Brain pericyte (primary cell): ENCODE measurements around the gene MATCAP1.

ENCODE experiments used
- DNase-seq: peaks from one replicate; pipeline ENCODE4 v3.0.0-alpha.2; 2012; ENCODE audit warnings: low read depth, low spot score

The MATCAP1 gene

DNA sequence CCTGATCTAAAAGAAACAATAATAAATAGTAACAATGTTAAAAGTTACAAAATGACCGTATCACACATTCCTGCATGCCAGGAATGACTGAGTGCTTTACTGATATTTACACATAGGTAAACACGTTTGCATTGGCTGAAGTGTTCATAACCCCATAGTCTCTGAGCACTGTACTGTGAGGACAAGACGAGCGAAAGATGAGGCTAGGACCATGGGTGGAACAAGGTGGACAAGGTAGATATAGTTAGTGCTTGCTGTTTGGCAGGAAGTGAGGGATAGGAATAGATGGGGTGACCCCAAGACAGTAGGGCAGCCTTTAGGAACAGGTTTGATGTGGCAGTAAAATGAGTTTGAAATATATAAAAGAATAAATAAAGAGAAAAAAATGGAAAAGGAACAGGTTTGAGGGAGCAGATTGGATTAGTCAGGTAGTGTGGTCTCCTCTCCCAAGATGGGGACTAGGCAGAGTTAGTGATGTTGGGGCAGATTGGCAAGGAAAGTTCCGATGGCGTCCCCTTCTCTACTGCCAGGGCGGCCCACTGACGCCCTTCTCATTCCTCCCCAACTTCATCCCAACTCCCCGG is 7.7 kb upstream of the MATCAP1 start:
- no peak for DNase-seq

DNA sequence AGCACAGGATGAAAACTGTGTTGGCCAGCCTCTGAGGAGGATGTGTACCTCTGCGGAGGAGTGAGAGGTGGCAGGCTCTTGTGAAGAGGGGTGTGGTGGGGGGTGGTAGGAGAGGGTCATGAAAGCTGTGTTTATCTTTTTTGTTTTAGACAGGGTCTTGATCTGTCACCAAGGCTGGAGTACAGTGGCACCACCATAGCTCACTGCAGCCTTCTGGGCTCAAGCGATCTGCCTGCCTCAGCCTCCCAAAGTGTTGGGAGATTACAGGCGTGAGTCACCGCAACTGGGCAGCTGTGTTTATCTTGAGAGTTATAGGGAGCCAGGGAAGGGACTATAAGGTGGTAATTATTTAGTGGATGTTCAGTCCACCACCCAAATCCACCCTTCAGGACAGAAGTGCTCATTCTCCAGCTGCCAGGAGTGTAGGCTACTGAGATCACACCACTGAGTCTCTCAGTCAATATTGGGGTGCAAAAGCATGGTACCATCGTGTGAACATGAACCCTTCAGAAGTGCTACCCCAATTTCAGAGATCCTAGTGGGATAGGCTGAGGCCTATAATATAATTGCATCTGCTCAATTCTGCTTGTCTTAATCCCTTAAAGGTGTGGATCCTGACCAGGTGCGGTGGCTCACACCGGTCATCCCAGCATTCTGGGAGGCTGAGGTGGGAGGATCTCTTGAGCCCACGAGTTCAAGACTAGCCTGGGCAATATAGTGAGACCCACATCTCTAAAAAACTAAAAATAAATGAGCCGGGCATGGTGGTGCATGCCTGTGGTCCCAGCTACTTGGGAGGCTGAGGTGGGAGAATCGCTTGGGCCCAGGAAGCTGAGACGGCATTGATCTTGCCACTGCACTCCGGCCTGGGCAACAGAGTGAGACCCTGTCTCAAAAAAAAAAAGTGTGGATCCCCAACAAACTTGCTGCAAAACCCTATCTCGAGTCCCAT is 7.0 kb upstream of the MATCAP1 start:
- DNase-seq = no peak

- no peak for DNase-seq
Observed at GRCh38 chr16:67190041-67190440, 6.3 kb upstream of the MATCAP1 start, which contains the start of gene EXOC3L1. Gene EXOC3L1 (minus strand): TSS chr16:67190136. CDS start chr16:67189676, 460 bp downstream.

DNA sequence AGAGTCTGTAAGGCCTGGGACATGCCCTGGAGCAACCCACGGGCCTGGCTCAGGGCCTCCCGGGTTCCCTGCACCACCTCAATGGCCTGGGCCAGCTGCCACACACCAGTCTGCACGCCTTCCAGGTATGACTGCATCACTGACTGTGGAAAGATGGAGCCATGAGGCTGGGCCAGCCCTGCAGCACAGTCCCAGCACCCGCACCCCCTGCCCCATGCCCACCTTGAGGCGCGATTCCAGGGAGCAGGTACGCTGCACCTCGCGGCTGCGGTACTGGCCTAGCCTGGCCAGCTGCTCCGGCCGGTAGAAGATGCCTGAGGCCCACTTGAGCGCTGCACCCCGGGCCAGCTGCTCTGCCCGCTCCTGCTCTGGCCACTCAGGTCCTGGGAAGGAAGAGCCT is 5.0 kb upstream of the MATCAP1 start:
- no peak for DNase-seq

GRCh38 chr16:67188323-67188722 is 4.6 kb upstream of the MATCAP1 start:
- DNase-seq = no peak

- no peak for DNase-seq
Observed at GRCh38 chr16:67187175-67187890, 3.6 kb upstream of the MATCAP1 start.

GRCh38 chr16:67186550-67186950 is 2.8 kb upstream of the MATCAP1 start:
- DNase-seq = no peak

- no peak for DNase-seq
Observed at GRCh38 chr16:67185651-67186134, 1.9 kb upstream of the MATCAP1 start.

- DNase-seq = peak; percentile 66
Observed at GRCh38 chr16:67184995-67185650, 1.4 kb upstream of the MATCAP1 start.

DNA sequence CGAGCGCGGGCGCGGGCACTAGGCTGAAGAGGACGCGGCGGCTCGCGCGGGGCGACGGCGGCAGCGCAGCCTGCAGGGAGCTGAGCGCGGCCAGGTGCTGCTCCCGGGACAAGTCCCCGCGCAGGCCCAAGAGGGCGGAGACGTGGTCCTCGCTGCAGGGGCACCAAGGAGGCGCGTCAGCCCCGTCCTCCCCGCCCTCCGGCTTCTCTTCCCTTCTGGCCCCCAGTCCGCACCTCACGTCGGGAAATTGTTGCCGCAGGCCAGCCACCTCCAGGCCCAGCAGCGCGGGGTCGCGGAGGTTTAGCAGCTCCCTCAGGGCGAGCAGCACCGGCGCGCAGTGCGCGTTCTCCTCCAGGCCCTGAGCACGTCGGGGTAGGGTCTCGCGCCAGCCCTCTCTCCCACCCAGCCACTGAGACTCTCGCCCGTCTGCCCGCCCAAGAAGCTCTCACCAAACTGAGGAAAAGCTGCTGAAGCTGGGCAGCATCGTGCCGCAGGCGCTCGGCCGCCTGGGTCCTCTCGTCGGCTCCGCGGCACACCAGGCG is 761 bp upstream of the MATCAP1 start:
- no peak for DNase-seq

GRCh38 chr16:67183284-67183626 is 508 bp downstream of the MATCAP1 start:
- no peak for DNase-seq

DNA sequence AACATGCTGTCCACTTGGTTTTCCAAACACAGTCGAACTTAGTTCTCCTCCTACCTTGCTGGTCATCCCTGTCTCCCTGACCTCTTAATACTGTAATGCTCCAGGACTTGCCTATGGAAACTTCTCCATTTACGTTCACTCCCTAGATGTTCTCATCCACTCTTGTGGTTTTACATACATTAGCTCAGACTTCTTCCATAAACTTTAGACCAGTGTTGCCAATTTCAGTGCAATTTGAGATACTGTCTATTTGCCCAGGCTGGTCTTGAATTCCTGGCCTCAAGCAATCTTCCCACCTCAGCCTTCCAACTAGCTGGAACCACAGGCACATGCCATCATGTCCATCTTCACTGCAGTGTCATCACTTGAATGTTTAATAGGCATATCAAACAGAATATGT is 1.5 kb downstream of the MATCAP1 start:
- no peak for DNase-seq

GRCh38 chr16:67181346-67181745 is 2.4 kb downstream of the MATCAP1 start:
- no peak for DNase-seq

GRCh38 chr16:67180166-67180565 is 3.6 kb downstream of the MATCAP1 start:
- DNase-seq = no peak

DNA sequence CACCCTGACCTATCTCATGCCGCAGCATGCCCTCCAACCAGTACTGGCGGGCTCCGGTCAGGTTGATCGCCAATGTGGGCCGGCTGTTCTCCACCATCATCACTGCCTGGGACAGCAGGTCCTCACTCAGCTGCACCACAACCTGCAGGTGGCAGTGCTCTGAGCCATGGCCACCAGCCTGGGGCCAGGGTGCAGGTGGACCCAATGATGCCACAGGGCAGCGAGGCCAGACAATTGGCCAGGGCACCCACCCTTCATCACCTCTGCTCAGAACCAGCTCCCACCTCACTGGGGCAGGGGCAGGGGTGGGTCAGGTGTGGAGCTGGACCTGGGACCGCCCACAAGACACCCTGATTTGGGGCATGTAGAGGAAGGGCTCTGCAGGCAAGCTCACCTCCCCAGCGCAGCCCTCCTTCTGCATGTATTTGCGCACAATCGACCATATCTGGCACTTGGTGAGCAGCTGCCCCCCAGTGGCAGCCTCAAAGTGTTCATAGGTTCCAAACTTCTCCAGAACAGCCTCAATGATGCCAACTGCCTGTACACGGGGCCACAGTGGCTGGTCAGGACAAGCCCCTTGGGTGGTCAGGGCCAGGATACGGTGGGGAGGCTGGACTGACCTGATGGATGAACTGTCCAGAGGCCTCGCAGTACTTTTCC is 4.2 kb downstream of the MATCAP1 start:
- DNase-seq = no peak

DNA sequence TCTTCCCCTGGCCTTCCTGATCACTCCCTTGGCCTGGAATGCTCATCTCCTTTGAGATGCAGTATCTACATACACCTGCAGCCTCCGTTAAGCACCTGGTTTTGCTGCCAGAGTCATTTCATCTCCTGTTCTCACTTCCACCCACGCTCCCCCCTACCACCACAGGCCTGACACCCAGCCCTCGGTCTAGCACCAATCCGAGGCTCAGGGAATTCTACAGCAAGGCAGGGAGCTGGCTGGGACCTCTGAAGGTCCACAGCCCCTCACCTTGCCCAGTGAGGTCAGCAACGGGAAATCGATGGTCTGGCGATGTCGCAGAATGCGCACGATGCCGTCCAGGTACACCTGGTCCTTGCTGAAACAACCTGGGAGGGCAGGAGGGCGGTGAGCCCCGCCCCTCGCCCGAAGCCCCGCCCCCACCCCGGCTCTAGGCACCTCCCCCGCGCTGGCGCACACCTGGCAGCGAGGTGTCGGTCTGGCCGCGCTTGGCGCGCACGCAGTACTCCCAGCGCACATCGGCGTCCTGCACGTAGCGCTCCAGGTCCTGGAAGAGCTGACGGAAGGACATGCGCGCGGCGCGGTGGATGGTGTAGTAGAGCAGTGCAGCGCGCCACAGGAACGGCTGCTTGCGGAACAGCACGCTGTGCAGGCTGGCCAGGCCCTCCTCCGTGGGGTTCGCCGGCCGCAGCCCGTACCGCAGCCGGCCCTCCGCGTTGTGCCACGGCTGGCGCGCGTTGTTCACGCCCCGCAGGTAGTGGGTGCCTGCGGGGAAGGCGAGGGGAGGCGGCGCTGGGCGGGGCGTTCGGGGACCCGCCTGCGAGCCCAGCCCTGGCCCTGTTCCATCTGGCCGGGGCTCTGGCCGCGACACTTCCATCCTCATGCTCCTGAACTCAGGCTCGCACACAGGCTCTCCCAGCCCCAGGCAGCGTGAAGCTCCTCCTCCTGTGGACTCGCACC is 5.7 kb downstream of the MATCAP1 start:
- DNase-seq = no peak

GRCh38 chr16:67176662-67177061 is 7.1 kb downstream of the MATCAP1 start:
- DNase-seq = no peak

GRCh38 chr16:67174706-67175231 is 9.0 kb downstream of the MATCAP1 start:
- no peak for DNase-seq
